ENCODE data around the gene CLIC6.

- TF ChIP-seq POLR2AphosphoS5 (IDR thresholded peaks at IDR 0.05) (no peak), POLR2A (IDR thresholded peaks at IDR 0.05) (no peak)
- TF ChIP-seq, protein P1, sequence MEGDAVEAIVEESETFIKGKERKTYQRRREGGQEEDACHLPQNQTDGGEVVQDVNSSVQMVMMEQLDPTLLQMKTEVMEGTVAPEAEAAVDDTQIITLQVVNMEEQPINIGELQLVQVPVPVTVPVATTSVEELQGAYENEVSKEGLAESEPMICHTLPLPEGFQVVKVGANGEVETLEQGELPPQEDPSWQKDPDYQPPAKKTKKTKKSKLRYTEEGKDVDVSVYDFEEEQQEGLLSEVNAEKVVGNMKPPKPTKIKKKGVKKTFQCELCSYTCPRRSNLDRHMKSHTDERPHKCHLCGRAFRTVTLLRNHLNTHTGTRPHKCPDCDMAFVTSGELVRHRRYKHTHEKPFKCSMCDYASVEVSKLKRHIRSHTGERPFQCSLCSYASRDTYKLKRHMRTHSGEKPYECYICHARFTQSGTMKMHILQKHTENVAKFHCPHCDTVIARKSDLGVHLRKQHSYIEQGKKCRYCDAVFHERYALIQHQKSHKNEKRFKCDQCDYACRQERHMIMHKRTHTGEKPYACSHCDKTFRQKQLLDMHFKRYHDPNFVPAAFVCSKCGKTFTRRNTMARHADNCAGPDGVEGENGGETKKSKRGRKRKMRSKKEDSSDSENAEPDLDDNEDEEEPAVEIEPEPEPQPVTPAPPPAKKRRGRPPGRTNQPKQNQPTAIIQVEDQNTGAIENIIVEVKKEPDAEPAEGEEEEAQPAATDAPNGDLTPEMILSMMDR (IDR thresholded peaks at IDR 0.05) = peak; percentile 80 to 96
Measured at GRCh38 chr21:34745557-34746255, 76.9 kb downstream of the CLIC6 start.

All from suprapubic skin (tissue), 4 donors.